GM18951 (cell line): ENCODE data around the gene UBE3B.

Experiments
- POLR2A ChIP-seq: IDR thresholded peaks from 4 replicates; pipeline ENCODE4 v1.6.1; 2011; ENCODE audit warnings: mild to moderate bottlenecking; ENCODE audit not compliant: insufficient read length, insufficient read depth; ENCODE audit errors: extremely low read depth
- in situ Hi-C: fragments of 300-500 bp; cut with MboI; formaldehyde crosslinking; loops from one replicate; pipeline ENCODE4 v1.12.0; 2022; ENCODE audit warnings: low sequenced_read_pairs, mixed read lengths, inconsistent platforms; ENCODE audit not compliant: unreplicated experiment

Gene UBE3B

DNA sequence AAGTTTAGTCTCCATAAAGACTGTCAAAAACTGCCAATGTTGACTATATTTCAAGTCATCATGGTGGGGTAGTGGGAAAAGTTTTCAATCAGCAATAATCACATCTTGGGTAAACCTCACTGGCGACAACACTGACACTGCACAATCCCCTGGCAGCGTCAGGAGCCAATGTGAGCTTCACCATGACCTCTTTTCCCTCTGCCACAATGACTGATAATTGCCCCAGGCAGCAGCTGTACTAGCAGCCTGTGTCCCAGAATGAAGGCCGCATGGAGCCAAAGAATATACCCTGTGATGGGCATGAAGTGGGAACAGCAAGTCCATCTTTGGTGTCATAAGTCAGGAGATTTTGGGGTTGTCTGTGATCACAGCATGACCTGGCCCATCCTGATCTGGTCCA, 90.5 kb downstream of the UBE3B start:
- no peak for TF ChIP-seq POLR2A
- in situ Hi-C loops: no loop called here

DNA sequence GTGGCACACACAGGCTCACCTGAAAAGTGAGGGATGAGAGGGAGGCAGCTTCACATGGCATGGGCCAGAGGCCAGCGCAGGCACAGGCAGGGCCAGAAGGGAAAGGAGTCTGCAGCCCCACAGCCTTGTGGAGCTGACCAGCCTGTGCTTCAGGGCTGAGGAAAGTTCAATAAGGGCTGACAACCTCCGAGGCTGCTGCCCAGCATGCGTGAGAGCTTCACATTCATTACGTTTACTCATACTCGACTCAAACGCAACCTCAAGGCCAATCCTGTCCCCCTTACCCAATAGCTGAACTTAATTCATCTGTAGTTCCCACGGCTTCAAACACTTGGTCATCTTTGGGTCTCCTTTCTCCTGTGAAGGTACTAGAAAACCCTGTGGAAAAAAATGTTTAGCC, 91.1 kb downstream of the UBE3B start:
- in situ Hi-C loops: no loop called here

DNA sequence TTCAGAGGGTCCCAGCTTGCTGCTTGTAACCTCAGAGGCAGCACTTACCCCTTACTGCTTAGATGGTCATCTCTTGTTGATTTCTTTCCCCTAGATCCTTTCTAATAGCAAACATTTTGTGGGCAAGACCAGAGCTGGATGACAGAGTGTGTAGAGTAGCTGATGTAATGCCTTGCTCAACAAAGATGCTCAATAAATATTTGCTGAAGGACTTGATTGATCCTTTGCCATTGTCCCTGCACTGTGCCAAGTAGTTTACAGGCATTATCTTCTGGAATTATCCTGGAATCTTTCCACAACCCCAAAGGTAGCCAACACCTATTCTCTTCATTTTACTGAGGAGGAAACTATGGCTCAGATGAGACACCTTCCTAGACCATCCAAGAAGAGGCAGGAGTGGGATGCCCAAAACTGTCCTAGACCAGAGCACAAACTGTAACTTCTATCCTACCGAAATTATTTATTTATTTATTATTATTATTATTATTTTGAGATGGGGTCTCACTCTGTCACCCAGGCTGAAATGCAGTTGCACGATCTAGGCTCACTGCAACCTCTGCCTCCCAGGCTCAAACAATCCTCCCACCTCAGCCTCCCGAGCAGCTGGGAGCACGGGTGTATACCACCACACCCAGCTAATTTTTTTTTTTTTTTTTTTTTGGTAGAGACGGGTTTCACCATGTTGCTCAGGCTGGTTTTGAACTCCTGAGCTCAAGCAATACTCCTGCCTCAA, 94.5 kb downstream of the UBE3B start:
- in situ Hi-C loops: no loop called here
- TF ChIP-seq POLR2A: no peak

More for the DNA sequence above, 91.1 kb downstream of the UBE3B start:
- no peak for TF ChIP-seq POLR2A

DNA sequence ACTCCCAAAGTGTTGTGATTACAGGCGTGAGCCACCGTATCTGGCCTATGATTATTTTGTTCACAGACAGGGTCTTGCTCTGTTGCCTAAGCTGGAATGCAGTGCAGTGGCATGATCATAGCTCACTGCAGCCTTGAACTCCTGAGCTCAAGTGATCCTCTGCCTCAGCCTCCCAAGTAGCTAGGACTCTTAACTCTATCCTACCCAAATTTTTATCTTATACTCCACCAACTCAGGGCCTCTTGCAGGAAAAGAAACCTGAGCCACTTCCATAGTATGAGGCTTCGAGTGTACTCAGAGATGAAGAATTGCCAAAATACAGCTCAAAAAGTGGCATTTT, 95.0 kb downstream of the UBE3B start:
- no peak for TF ChIP-seq POLR2A
- in situ Hi-C loops: no loop called here

DNA sequence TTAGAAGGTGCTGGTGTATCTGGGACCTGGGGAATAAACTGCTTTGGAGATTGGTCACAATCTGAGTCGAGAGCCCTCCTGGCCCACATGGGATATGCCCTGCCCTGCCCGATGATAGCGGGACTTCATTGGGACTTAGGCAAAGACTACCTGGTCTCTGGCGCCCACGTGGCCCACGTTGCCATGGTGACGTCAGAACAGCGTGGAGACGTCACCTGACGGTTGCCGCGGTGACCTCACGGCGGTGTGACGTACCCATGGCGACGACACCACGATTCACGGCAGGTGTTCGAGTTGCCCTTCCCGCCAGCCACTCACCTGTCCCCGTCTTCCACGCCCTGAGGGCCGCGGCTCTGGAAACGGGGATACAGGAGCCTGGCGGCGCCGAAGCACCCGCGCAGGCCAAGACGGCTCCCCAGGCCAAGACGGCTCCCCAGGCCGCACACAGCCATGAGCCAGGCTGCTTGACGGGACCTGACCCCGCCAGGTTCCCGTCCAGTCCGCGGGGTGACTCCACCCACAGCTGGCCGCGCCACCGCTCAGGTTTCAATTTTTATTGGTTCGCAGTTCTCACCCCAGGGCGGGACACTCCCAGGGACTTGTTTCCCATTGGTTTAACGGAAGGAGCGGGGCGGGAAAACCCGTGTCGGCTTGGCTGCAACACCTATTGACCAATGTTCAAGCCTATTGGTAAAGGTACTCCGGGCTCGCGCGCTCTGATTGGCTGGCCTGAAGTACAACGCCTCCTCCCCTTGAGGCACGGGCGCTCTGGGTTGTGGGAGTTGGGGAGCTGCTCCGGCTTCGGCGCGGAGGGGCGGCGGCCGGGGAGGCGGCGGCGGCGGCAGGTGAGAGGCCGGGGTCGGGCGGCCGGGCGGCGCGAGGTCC, 95.8 kb downstream of the UBE3B start, which contains the start of the genes MMAB and MVK:
MMAB (minus strand) TSS at position 476 of the 885 bp plus-strand sequence; CDS start at position 452, 24 bp downstream.
MVK (plus strand) TSS at position 766 of the 885 bp plus-strand sequence. CDS start 1,029 bp downstream, outside the sequence.
- peak; percentile 87 for TF ChIP-seq POLR2A

DNA sequence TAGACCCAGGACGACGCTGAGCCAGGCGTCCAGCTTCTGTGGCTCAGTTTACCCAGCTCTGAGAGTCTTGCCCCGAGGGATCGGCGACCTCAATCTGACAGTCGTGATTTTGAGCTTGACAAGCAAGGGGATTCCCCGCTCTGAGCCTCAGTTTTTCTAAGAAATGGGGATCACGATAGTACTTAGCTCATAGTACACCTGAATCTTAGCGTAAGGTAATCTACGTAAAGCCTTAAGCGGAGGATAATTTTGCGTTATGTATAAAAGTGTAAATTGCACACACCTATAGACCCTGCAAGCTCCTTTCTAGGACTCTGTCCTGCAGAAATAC, 96.4 kb downstream of the UBE3B start:
- in situ Hi-C loops: no loop called here
- TF ChIP-seq POLR2A: no peak

More for the DNA sequence above, 95.8 kb downstream of the UBE3B start, which contains the start of the genes MMAB and MVK:
- in situ Hi-C loops: no loop called here

DNA sequence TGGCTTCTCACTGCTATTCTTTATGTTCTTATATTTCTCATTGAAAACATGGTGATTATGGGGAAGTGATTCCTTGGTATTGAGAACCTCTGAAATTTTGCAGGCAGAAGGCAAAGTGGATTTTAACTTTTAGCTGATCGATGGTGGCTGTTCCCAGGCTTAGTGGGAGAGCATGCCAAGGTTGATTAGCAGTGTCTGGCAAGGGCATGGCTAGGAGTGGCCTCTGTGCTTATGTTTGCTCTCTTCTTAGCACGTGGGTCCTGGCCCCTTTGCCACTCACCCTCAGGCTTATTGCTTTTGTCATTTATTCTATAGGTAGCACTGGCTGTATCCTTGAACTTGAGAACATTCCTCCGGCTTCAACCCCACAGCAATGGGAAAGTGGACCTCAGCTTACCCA, 98.2 kb downstream of the UBE3B start:
- no peak for TF ChIP-seq POLR2A
- in situ Hi-C loops: no loop called here

DNA sequence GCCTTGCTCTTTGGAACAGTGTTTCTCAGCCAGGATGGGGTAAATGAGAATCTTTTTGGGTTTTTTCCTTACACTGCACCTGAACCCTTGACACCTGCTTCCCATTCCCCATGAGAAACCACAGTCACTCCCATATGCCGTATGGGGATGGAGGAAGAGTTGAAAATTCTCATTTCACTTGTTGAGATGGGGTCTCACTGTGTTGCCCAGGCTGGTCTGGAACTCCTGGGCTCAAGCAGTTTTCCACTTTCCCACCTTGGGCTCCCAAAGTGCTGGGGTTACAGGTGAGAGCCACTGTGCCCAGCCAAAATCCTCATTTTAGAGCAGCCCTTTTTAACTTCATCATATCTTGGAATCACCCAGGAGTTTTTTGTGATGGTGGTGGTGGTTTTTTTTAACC, 99.9 kb downstream of the UBE3B start:
- TF ChIP-seq POLR2A: no peak
- in situ Hi-C loops: no loop called here

DNA sequence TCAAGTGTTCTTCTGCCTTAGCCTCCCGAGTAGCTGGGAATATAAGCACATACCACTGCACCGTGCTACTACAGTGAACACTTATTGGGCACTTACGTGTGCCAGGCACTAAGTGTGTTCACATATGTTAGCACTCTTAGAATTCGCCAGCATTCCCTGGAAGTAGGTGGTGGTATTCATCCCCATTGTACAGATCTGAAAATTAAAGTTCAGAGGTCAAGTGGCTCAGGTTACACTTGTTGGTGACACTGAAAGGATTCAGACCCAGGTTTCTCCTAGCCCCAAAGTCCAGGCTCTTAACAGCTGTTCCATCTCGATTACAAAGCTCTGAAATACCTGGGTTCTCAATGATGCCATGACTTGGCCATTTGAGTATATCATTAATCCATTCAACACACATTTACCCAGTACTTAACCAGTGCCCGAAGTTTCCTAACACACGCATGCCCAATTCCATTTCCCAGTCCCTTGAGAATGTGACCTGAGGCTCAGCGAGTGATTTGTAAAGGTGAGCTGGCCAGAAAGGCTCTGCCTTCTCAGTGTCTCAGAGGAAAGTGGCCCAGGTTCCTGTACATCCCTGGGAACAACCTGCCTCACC, 101.0 kb downstream of the UBE3B start:
- in situ Hi-C loops: no loop called here
- no peak for TF ChIP-seq POLR2A

DNA sequence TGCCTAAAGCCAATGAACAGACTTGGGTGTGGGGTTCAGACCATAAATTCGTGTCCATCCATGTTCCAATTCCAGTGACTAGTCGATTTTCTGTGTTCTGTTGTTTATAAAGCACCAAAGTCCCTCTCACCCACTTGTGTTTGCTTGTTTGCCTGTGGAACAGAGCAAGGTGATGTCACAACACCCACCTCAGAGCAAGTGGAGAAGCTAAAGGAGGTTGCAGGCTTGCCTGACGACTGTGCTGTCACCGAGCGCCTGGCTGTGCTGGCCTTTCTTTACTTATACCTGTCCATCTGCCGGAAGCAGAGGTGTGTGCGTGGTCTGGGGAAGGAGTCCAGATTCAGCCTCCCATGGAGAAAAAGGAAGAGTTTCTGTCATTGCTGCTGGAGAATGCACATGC, 102.2 kb downstream of the UBE3B start:
- in situ Hi-C loops: no loop called here
- TF ChIP-seq POLR2A: no peak

DNA sequence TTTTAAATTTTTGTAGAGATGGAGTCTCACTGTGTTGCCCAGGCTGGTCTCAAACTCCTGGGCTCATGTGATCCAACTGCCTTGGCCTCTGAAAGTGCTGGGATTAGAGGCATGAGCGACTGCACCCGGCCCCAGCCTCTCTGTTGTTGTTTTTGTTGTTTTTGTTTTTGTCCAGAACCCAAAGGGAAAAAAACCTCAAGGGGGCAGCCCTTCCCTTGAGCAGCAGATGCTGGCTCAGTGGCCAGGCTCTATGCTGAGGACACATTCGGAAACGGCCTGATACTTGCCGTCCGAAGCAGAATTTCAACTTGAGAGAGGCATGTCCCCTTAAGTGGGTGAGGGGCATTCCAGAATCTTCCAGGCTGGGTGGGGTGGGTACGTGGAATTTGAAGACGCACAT, 102.8 kb downstream of the UBE3B start:
- in situ Hi-C loops: no loop called here
- TF ChIP-seq POLR2A: no peak

DNA sequence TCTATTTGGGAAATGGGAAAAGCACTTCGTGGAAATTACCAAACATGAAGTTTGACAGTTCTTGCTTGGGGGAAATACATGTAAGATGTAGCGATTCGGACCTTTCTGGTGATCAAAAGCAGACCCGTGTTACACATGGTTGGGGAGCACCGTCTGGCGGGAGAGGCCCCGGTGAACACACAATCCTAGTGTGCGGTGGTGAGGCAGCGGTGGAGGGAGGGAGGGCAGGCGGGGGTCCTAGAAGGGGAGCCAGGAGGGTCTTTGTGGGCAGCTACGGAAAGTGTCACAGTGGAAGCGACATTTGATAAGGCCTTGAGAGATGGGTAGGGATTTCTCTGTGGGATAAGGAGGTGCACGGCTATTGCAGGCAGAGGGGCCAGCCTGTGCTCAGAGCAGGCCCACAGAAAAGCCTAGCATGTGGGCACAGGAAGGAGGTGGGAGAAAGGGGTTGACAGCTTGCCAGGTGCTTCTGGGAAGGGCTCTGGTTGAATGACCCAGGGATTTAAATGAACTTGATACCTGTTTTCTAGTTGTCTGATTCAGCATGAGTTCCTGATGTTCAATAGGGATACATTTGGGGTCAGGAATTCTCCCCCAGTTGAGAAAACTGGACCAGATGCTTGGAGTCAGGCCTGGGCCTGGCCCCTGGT, 103.4 kb downstream of the UBE3B start:
- in situ Hi-C loops: no loop called here

DNA sequence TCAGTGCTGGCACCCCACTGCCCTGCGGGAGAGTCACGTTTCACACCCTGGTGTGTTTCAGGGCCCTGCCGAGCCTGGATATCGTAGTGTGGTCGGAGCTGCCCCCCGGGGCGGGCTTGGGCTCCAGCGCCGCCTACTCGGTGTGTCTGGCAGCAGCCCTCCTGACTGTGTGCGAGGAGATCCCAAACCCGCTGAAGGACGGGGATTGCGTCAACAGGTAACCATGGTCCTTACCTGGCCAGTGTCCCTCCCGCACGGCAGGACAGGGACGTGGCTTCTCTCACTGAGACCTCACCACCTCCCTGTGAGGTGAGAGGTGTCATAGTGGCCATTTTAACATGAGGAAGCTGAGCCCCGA, 103.9 kb downstream of the UBE3B start:
- no peak for TF ChIP-seq POLR2A
- in situ Hi-C loops: no loop called here

More for the DNA sequence above, 103.4 kb downstream of the UBE3B start:
- TF ChIP-seq POLR2A: no peak

DNA sequence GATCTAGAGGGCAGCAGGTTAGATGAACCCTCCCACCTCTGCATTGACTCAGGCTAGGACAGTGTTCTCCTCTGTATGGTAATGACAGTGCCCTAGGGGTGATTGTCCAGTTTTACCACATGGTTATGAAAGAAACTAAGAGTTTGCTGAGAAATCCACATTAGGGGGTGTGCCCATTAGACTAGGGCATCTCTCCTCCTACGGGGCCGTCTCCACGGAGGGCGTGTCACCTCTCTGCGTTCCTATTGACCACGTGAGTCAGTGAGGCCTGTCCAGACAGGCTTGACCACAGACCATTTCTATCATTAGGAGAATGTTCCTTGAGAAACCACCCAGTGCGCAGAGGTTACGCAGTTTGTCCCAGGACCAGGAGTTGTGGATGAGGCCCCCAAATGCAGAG, 104.4 kb downstream of the UBE3B start:
- in situ Hi-C loops: no loop called here

More for the DNA sequence above, 104.4 kb downstream of the UBE3B start:
- no peak for TF ChIP-seq POLR2A
